GM12875 (cell line): ENCODE results near the gene AP2S1.
A peak's percentile ranks its signal among the peaks of the same experiment; 100 is the strongest.

Experiments used
- H3K4me3 ChIP-seq: one replicate; pipeline ENCODE4 v1.5.1; 2011; ENCODE audit warnings: low read depth, low read length, control low read depth
- TF ChIP-seq, protein P1 (sequence below): IDR thresholded peaks from 2 replicates; pipeline ENCODE4 v1.5.1; 2011; ENCODE audit warnings: low read depth, mild to moderate bottlenecking, control low read depth, inconsistent platforms, low read length, moderate library complexity, borderline replicate concordance; ENCODE audit not compliant: insufficient read depth

AP2S1 gene

GRCh38 chr19:46850228-46851203, at the start of gene AP2S1:
TSS of gene AP2S1 (minus strand) at chr19:46850846. CDS start at chr19:46850766, 80 bp downstream.
- TF ChIP-seq, protein P1, sequence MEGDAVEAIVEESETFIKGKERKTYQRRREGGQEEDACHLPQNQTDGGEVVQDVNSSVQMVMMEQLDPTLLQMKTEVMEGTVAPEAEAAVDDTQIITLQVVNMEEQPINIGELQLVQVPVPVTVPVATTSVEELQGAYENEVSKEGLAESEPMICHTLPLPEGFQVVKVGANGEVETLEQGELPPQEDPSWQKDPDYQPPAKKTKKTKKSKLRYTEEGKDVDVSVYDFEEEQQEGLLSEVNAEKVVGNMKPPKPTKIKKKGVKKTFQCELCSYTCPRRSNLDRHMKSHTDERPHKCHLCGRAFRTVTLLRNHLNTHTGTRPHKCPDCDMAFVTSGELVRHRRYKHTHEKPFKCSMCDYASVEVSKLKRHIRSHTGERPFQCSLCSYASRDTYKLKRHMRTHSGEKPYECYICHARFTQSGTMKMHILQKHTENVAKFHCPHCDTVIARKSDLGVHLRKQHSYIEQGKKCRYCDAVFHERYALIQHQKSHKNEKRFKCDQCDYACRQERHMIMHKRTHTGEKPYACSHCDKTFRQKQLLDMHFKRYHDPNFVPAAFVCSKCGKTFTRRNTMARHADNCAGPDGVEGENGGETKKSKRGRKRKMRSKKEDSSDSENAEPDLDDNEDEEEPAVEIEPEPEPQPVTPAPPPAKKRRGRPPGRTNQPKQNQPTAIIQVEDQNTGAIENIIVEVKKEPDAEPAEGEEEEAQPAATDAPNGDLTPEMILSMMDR, result no peak
- H3K4me3 ChIP-seq, result peak within 1 kb of the TSS; percentile 89

DNA sequence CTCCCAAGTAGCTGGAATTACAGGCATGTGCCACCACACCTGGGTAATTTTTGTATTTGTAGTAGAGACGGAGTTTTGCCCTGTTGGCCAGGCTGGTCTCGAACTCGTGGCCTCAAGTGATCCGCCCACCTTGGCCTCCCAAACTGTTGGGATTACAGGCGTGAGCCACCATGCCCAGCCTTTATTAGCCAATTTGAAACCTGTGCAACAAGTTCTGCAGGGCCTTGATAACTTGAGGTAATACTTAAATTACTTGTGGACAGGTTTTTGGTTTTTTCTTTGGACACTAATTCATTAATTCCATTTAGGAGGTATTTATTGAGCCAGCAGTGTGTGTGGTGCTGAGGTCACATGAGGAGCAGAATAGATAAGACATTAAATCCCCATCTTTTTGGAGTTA, 49.7 kb upstream of the AP2S1 start:
- TF ChIP-seq, protein P1, result no peak
- no peak overlapping the region for H3K4me3 ChIP-seq

GRCh38 chr19:46898731-46899130, 48.1 kb upstream of the AP2S1 start:
- H3K4me3 ChIP-seq, result no peak overlapping the region
- TF ChIP-seq, protein P1, result no peak

GRCh38 chr19:46896076-46896794, 45.6 kb upstream of the AP2S1 start:
- TF ChIP-seq, protein P1, result no peak
- no peak overlapping the region for H3K4me3 ChIP-seq

DNA sequence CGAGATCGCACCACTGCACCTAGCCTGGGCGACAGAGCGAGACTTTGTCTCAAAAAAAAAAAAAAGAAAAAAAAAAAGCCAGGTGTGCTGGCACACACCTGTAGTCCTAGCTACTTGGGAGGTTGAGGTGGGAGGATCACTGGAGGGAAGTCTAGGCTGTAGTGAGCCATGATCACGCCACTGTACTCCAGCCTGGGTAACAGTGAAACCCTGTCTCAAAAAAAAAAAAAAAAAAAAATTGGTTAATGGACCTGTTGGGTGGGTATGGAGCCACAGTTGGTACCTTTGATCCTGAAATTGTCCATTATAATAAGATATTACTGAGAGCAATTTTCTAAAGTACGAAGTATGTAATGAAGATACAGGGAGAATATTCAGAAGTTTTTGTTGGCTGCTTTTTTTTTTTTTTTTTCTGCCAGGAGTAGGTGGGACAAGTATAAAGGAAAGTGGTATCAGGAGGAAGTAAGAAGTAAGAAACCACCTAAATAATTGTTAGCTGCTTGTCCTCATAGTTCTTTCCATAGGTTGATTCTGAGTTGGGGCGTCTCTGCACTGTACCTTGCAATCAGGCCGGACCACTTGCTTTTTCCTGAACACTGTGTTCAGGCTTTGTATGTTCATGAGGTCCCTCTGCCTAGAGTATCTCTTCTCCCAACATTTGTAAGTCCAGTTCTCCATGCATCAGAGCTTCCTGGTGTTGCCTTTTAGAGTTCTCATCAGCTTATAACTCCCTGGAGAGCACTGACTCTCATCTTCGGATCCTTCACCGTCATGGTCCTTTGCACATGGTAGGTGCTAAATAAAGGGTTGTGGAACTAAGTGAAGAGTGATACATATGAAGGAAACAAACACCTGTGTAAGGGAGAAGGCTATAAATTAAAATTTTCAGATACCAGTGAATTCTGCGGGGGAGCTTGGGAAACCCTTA, 41.9 kb upstream of the AP2S1 start:
- no peak overlapping the region for H3K4me3 ChIP-seq
- TF ChIP-seq, protein P1, result no peak

GRCh38 chr19:46890423-46891170, 40.0 kb upstream of the AP2S1 start:
- TF ChIP-seq, protein P1, result no peak
- H3K4me3 ChIP-seq, result no peak overlapping the region
